ENCODE measurements around the gene RFTN2. TPM values are rescaled to one million over a fixed set of nuclear protein-coding genes. Genes with fewer than 3 reads are reported as not detected.
"Not testable (repeated sequence)": the region's sequence is repeated elsewhere in the genome, so short reads cannot be mapped to it uniquely, and the experiment has no call there.

The RFTN2 gene
- total RNA-seq, 2 experiments from 2014 or later, result not detected

DNA sequence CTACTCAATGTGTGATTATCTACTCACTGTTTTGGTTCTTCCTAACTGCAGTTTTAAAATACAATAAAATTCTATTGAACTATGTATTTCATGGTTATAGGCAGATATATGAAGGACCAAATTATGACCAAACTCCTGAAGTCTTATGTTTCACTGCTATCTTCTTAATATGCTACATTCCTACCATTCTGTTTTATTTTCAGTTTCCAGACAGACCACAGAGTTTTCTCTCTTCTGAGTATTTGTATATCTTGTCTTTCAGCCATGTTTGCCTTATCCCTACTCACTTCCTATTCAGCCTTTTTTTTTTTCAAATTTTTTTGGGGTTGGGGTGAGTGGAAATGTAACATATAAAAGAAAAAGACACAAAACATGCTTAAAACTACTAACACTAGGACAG lies 6.3 kb downstream of the RFTN2 start:
- no peak overlapping the region for H3K4me3 Mint-ChIP-seq
- ChIA-PET POLR2A (no interaction called here), CTCF (no interaction called here)
- H3K27ac Mint-ChIP-seq, result no peak overlapping the region
- DNase-seq, result no peak
- H3K36me3 Mint-ChIP-seq (ENCODE audit: low read depth), result peaks cover 1% of the 10 kb centered on the region
- peaks cover 9% of the 10 kb centered on the region for H3K9me3 Mint-ChIP-seq
- peaks cover 9% of the 10 kb centered on the region for H3K27me3 Mint-ChIP-seq
- H3K4me1 Mint-ChIP-seq, result peaks cover 6% of the 10 kb centered on the region

GRCh38 chr2:197668296-197668695 lies 7.1 kb downstream of the RFTN2 start:
- POLR2A ChIA-PET, result no interaction called here
- no peak overlapping the region for H3K4me3 Mint-ChIP-seq

GRCh38 chr2:197666277-197666676 lies 9.1 kb downstream of the RFTN2 start:
- DNase-seq, result no peak
- peaks cover 9% of the 10 kb centered on the region for H3K27me3 Mint-ChIP-seq
- no peak overlapping the region for H3K27ac Mint-ChIP-seq
- H3K4me3 Mint-ChIP-seq, result no peak overlapping the region
- ChIA-PET POLR2A (no interaction called here), CTCF (interaction anchor here (1.3 kb wide), 1 partner anchor 124 kb away, joined by 3 read pairs; no protein-coding TSS in a partner anchor)
- H3K9me3 Mint-ChIP-seq, result peaks cover 9% of the 10 kb centered on the region
- peaks cover 6% of the 10 kb centered on the region for H3K4me1 Mint-ChIP-seq
- peaks cover 1% of the 10 kb centered on the region for H3K36me3 Mint-ChIP-seq (ENCODE audit: low read depth)

More at GRCh38 chr2:197668296-197668695, 7.1 kb downstream of the RFTN2 start:
- H3K4me1 Mint-ChIP-seq, result peaks cover 6% of the 10 kb centered on the region
- peaks cover 9% of the 10 kb centered on the region for H3K9me3 Mint-ChIP-seq
- peaks cover 9% of the 10 kb centered on the region for H3K27me3 Mint-ChIP-seq
- no peak overlapping the region for H3K27ac Mint-ChIP-seq
- H3K36me3 Mint-ChIP-seq (ENCODE audit: low read depth), result peaks cover 1% of the 10 kb centered on the region
- no peak for DNase-seq
- CTCF ChIA-PET, result no interaction called here

DNA sequence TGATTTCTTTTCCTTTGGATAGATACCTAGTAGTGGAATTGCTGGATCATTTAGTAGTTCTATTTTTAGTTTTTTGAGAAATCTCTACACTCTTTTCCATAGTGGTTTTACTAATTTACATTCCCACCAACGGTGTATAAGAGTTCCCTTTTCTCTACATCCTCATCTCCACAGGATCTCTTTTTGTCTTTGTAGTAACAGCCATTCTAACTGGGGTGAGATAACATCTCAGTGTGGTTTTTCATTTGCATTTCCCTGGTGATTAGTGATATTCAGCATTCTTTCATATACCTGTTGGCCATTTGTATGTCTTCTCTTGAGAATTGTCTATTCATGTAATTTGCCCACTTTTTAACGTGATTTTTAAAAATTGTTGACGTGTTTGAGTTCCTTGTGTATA lies 13.8 kb downstream of the RFTN2 start:
- CTCF ChIA-PET, result no interaction called here
- peaks cover 2% of the 10 kb centered on the region for H3K4me1 Mint-ChIP-seq
- no peak for DNase-seq

GRCh38 chr2:197657562-197657961 lies 17.8 kb downstream of the RFTN2 start:
- H3K27ac Mint-ChIP-seq, result no peak overlapping the region
- ChIA-PET POLR2A (no interaction called here), CTCF (no interaction called here)
- DNase-seq, result no peak
- H3K4me1 Mint-ChIP-seq, result no peaks in the 10 kb centered on the region
- peaks cover 3% of the 10 kb centered on the region for H3K27me3 Mint-ChIP-seq
- H3K36me3 Mint-ChIP-seq (ENCODE audit: low read depth), result no peaks in the 10 kb centered on the region
- no peaks in the 10 kb centered on the region for H3K9me3 Mint-ChIP-seq
- H3K4me3 Mint-ChIP-seq, result no peak overlapping the region

More for the DNA sequence above, 13.8 kb downstream of the RFTN2 start:
- Mint-ChIP-seq H3K27me3 (peaks cover 5% of the 10 kb centered on the region), H3K36me3 (ENCODE audit: low read depth) (peaks cover 1% of the 10 kb centered on the region), H3K27ac (no peak overlapping the region), H3K9me3 (peaks cover 3% of the 10 kb centered on the region), H3K4me3 (no peak overlapping the region)
- POLR2A ChIA-PET, result no interaction called here

DNA sequence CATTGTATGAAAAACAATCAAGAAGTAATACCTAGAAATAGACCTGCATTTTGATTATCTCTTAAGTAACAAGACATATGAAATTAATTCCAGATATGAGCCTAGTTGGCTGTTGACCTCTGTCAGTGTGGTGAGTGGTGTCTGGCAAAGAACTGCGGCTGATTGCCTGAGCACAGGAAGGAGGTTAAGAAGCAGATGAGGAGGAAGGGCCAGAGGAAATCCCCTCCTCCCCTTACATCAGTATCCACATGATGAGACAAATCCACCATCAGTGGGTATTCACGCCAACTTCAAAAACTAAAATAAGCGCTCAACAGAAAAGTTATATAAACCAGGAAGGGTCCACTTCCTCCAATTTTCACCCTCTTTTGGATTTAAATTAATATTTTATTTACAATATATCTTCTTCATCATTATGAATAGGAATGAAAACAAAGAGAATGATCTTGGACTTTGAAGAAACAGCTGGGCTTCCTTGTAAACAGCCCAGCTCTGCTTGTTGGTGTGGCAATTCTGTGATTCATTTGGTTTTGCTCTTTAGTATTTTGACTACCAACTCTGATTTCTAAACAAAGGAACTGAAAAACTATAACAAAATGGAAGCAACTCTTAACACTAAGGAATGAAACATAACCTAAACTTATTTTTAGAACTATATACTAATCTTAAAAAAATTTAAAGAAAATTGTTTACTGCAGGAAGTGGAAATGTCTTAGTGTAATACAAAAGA lies 27.3 kb downstream of the RFTN2 start:
- no peak overlapping the region for H3K4me3 Mint-ChIP-seq
- no peak for DNase-seq
- H3K36me3 Mint-ChIP-seq (ENCODE audit: low read depth), result no peaks in the 10 kb centered on the region
- H3K27ac Mint-ChIP-seq, result no peak overlapping the region
- H3K27me3 Mint-ChIP-seq, result peaks cover 7% of the 10 kb centered on the region
- ChIA-PET POLR2A (no interaction called here), CTCF (no interaction called here)
- no peaks in the 10 kb centered on the region for H3K4me1 Mint-ChIP-seq
- no peaks in the 10 kb centered on the region for H3K9me3 Mint-ChIP-seq

GRCh38 chr2:197641666-197642065 lies 33.7 kb downstream of the RFTN2 start:
- H3K36me3 Mint-ChIP-seq (ENCODE audit: low read depth), result no peaks in the 10 kb centered on the region
- CTCF ChIA-PET, result no interaction called here
- no peak overlapping the region for H3K27ac Mint-ChIP-seq
- H3K9me3 Mint-ChIP-seq, result no peaks in the 10 kb centered on the region
- H3K27me3 Mint-ChIP-seq, result peaks cover 11% of the 10 kb centered on the region
- H3K4me3 Mint-ChIP-seq, result no peak overlapping the region
- DNase-seq, result no peak
- POLR2A ChIA-PET, result no interaction called here
- peaks cover 2% of the 10 kb centered on the region for H3K4me1 Mint-ChIP-seq

DNA sequence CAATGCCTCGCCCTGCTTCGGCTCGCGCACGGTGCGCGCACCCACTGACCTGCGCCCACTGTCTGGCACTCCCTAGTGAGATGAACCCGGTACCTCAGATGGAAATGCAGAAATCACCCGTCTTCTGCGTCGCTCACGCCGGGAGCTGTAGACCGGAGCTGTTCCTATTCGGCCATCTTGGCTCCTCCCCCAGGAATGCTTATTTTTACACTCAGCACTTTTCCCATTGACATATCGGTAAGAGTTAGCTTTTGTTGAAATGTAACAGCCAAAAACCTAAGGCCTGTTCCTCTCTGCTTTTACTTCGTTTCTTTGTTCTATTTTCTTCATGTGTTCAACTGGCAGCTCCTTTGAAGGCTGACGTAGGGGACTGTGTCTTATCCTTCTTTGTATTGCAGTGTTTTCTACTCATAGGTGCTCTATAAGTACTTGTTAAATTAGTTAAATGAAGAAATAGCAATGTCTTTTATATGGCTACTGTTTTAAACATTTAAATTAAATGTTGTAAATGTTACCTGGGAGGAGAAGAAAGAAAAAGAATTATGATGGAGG lies 34.7 kb downstream of the RFTN2 start:
- CTCF ChIA-PET; H3K9me3 Mint-ChIP-seq; POLR2A ChIA-PET; H3K27ac Mint-ChIP-seq; DNase-seq; H3K36me3 Mint-ChIP-seq (ENCODE audit: low read depth); H3K4me1 Mint-ChIP-seq: not testable (repeated sequence)
- Mint-ChIP-seq H3K27me3 (peaks cover 11% of the 10 kb centered on the region), H3K4me3 (peak overlapping the region; percentile 59)

DNA sequence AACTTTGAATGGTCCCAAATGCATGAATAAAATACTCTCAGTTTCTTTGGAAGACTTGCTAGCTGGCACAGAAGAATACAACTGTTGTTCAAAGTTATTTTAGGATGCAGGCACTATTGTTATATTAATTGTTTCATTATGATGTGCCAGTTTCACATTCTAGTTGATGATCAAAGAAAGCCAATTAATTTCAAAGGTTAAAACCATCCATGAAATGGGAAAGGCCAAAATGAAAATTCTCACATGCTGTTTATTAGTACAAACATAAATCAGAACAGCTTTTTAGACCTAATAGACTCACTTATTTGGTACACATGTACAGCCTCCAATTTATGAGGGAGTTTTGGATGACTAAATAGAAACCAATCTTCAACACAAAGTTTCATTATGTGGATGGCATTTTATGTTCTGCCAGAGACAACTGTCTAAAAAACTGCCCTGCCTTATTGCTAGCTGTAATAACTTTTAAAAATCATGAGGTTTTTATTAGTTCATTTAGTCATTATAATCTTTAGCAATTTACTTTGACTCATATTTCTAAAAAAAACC lies 42.2 kb downstream of the RFTN2 start:
- H3K36me3 Mint-ChIP-seq (ENCODE audit: low read depth), result no peaks in the 10 kb centered on the region
- H3K4me1 Mint-ChIP-seq, result no peaks in the 10 kb centered on the region
- H3K27me3 Mint-ChIP-seq, result no peaks in the 10 kb centered on the region
- DNase-seq, result no peak
- CTCF ChIA-PET, result no interaction called here
- no peak overlapping the region for H3K27ac Mint-ChIP-seq
- POLR2A ChIA-PET, result no interaction called here
- H3K9me3 Mint-ChIP-seq, result peaks cover 5% of the 10 kb centered on the region
- H3K4me3 Mint-ChIP-seq, result no peak overlapping the region

DNA sequence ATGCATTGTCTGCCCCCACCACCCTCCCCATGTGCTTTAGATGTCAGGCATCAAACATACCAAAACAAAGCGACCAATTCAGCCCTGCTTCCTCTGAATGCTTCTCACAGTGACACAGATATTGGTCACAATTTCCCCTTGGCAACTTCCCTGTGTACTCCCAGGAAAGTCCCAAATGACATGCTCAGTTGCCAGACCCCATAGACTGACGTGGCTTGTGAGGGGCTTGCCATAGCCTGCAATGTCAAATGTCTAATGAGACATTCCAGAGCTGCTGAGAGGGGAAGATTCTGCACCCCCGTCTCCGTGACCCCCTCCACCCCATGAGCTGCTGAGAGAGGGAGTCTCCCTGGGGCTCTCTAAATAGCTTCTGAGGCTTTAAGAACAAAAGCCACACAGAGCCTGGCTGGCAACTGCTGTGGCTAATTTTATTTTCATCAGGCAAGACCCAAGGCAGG lies 47.3 kb downstream of the RFTN2 start:
- Mint-ChIP-seq H3K9me3 (peaks cover 3% of the 10 kb centered on the region), H3K27me3 (no peaks in the 10 kb centered on the region), H3K27ac (no peak overlapping the region), H3K4me3 (no peak overlapping the region), H3K4me1 (no peaks in the 10 kb centered on the region), H3K36me3 (ENCODE audit: low read depth) (no peaks in the 10 kb centered on the region)
- POLR2A ChIA-PET, result no interaction called here
- DNase-seq, result no peak
- CTCF ChIA-PET, result no interaction called here

DNA sequence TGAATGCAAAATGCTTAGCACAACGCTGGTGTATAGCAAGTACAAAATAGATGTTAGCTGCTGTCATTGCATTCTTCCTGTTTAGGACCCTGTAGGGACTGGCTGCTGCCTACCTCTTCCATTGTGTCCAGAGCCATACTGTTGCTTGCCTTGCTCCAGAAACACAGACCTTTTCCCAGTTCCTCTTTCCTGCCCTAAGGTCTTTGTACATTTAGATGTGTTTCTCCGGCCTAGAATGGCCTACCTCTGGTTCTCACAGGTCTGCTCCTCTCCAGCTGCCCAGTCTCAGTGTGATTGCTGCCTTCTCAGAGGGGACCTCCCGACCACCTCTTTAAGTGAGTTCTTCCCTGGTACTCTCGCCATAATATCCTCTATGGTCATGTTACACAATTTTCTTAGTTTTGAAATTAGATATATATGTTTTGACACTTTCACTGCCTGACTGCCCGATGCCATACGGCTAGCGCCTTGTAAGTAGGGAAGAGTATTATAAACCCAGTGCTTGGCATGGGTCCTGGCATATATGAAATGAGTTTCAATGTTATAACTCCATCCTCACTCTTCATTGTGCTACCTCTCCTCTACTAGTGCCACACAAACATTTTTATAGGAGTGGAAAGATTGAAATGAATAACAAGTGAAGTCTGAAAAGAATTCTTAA lies 48.3 kb downstream of the RFTN2 start:
- ChIA-PET CTCF (no interaction called here), POLR2A (no interaction called here)
- no peak for DNase-seq
- Mint-ChIP-seq H3K36me3 (ENCODE audit: low read depth) (no peaks in the 10 kb centered on the region), H3K27ac (no peak overlapping the region), H3K4me3 (no peak overlapping the region), H3K27me3 (no peaks in the 10 kb centered on the region), H3K4me1 (no peaks in the 10 kb centered on the region), H3K9me3 (no peaks in the 10 kb centered on the region)

DNA sequence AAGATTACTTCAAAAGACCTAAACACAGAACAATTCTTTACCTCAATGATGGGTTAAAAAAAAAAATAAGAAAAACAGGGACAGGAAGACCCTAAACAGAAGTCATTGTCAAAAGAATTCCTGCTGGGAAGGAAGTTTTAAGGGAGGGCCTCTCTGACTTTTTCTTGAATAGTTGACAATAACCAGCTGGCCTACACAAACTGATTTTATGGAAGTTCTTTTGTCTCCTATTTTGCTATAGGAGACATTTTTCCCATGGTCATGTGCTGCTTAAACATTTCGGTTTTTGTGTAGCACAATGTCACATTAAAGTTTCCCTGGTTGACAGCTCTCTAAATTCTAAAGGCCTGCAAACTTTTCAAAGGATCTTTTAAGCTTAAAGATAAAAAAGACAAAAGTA lies 55.3 kb downstream of the RFTN2 start:
- no peaks in the 10 kb centered on the region for H3K27me3 Mint-ChIP-seq
- CTCF ChIA-PET, result no interaction called here

DNA sequence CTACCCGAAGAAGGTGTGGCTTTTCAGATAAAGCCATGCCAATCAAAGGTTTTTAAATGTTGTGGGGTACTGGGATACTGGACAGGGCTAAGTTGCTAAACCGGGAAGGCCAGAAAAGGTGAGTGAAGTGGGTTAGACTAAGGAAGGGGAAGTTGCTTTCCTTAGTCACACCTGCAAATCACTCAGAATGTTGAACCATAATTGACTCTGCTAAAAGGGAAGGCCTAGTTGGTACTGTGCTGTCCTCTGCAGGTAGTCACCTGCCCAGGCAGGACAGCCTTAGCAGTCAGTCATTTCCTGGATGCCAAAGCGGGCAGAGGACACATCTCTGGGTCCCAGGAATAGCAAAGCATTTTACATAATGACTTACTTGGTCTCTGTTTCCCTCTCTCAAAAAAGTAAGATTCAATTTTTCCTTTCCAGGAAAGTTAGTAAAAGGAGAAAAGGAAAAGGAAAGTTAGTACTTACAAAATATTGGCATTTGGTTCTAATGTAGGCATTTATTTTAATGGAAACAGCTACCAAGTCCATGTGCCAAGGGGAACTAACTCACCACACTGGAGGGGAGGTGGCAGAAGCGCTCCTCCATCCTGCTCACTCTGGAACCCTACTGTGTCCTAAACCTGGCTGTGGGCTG lies 60.3 kb downstream of the RFTN2 start:
- ChIA-PET POLR2A (no interaction called here), CTCF (no interaction called here)
- no peak overlapping the region for H3K4me3 Mint-ChIP-seq

More for the DNA sequence above, 55.3 kb downstream of the RFTN2 start:
- no peaks in the 10 kb centered on the region for H3K4me1 Mint-ChIP-seq
- H3K27ac Mint-ChIP-seq, result no peak overlapping the region
- DNase-seq, result no peak
- POLR2A ChIA-PET, result no interaction called here
- no peak overlapping the region for H3K4me3 Mint-ChIP-seq
- H3K9me3 Mint-ChIP-seq, result no peaks in the 10 kb centered on the region
- H3K36me3 Mint-ChIP-seq (ENCODE audit: low read depth), result no peaks in the 10 kb centered on the region

More for the DNA sequence above, 60.3 kb downstream of the RFTN2 start:
- DNase-seq, result no peak
- Mint-ChIP-seq H3K36me3 (ENCODE audit: low read depth) (no peaks in the 10 kb centered on the region), H3K4me1 (peaks cover 11% of the 10 kb centered on the region), H3K27ac (no peak overlapping the region), H3K27me3 (peaks cover 9% of the 10 kb centered on the region), H3K9me3 (no peaks in the 10 kb centered on the region)
